GM12872 (cell line): Measurements from ENCODE around the gene C1orf116.

Experiments used
- CTCF ChIP-seq: IDR thresholded peaks from 3 replicates; pipeline ENCODE4 v1.5.1; 2011; ENCODE audit warnings: low read depth, mild to moderate bottlenecking, low read length, moderate library complexity; ENCODE audit not compliant: insufficient read depth

Gene C1orf116

GRCh38 chr1:207076181-207076955 is 43.8 kb upstream of the C1orf116 start:
- no peak for TF ChIP-seq CTCF

GRCh38 chr1:207073906-207074820 is 41.6 kb upstream of the C1orf116 start:
- TF ChIP-seq CTCF, result no peak

- TF ChIP-seq CTCF, result no peak
Measured at GRCh38 chr1:207072233-207072632, 39.7 kb upstream of the C1orf116 start.

- no peak for TF ChIP-seq CTCF
Measured at GRCh38 chr1:207071426-207071825, 38.9 kb upstream of the C1orf116 start.

GRCh38 chr1:207070811-207071210 is 38.3 kb upstream of the C1orf116 start:
- TF ChIP-seq CTCF, result no peak

GRCh38 chr1:207069858-207070506 is 37.4 kb upstream of the C1orf116 start:
- TF ChIP-seq CTCF, result no peak

GRCh38 chr1:207069061-207069460 is 36.5 kb upstream of the C1orf116 start:
- no peak for TF ChIP-seq CTCF
